ENCODE data around the gene CHST3.
A peak's percentile ranks its signal among the peaks of the same experiment; 100 is the strongest.

Gene CHST3

DNA sequence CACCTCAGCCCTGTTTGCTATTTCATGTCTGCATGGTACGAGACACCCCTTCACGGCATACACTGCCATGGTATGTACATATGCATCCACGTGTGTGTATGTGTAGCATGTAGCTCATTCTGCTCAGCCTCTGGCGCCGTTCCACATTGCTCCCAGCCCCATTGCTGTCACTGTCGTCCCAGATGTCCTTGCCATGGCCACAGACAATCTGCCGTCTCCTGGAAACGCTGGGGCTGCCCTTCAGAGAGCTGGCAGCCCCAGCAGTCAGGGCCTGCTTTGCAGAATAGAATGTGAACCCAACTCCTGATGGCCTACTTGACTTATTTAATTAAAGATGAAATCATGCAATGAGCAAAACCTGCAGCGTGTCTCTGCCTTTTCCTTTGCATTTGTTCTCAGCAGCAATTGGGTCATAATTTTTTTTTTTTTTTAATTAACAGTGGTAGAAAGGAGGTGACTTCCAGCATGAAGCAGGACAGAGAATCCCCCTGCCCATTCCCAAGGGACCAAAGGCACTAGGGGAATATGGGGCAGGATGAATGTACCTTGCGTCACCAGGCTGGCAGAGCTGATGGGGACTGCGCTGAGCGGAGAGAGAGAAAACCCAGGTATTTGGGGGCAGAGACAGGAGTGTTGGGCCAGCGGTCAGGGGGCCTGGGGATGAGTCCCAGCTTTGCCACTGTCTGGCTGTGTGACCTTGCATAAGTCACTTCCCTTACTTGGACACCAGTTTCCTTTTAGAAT, 49.2 kb downstream of the CHST3 start:
- H3K4me3 ChIP-seq (ENCODE audit: low read depth, low read length) = no peak overlapping the region
- TF ChIP-seq, protein P1, sequence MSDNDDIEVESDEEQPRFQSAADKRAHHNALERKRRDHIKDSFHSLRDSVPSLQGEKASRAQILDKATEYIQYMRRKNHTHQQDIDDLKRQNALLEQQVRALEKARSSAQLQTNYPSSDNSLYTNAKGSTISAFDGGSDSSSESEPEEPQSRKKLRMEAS (IDR thresholded peaks at IDR 0.05; ENCODE audit: low read depth, low read length) = no peak
- TF ChIP-seq, protein P2, sequence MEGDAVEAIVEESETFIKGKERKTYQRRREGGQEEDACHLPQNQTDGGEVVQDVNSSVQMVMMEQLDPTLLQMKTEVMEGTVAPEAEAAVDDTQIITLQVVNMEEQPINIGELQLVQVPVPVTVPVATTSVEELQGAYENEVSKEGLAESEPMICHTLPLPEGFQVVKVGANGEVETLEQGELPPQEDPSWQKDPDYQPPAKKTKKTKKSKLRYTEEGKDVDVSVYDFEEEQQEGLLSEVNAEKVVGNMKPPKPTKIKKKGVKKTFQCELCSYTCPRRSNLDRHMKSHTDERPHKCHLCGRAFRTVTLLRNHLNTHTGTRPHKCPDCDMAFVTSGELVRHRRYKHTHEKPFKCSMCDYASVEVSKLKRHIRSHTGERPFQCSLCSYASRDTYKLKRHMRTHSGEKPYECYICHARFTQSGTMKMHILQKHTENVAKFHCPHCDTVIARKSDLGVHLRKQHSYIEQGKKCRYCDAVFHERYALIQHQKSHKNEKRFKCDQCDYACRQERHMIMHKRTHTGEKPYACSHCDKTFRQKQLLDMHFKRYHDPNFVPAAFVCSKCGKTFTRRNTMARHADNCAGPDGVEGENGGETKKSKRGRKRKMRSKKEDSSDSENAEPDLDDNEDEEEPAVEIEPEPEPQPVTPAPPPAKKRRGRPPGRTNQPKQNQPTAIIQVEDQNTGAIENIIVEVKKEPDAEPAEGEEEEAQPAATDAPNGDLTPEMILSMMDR (IDR thresholded peaks at IDR 0.05; ENCODE audit: low read depth, low read length) = no peak
- TF ChIP-seq POLR2A (IDR thresholded peaks at IDR 0.05; ENCODE audit: extremely low read depth, insufficient read length) (no peak), MYC (IDR thresholded peaks at IDR 0.05; ENCODE audit: low read depth, low read length) (no peak)
- no peak for DNase-seq (ENCODE audit: low read depth)

DNA sequence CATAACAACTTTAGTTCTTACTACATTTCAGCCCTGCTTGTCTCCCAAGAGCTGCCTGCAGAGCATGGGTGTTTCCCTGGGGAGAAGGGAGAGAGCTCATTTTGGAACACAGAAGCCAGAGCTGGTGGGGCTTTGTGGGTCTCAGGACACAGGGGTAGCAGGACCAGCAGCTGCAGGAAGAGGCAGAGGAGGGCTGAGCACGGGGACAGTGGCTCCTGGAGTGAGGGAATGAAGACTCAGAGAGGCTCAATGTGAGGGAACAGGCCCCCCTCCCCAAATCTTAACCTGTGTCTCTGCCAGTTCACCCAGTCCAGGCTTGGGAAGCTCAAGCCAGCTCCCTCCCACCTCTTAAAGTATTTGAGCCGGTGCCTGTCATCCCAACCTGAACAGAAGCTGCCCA, 50.0 kb downstream of the CHST3 start:
- DNase-seq (ENCODE audit: low read depth) = peak; percentile 36
- no peak for TF ChIP-seq POLR2A (IDR thresholded peaks at IDR 0.05; ENCODE audit: extremely low read depth, insufficient read length)
- no peak for TF ChIP-seq MYC (IDR thresholded peaks at IDR 0.05; ENCODE audit: low read depth, low read length)
- TF ChIP-seq, protein P1 (IDR thresholded peaks at IDR 0.05; ENCODE audit: low read depth, low read length) = no peak
- TF ChIP-seq, protein P2 (IDR thresholded peaks at IDR 0.05; ENCODE audit: low read depth, low read length) = no peak
- H3K4me3 ChIP-seq (ENCODE audit: low read depth, low read length) = no peak overlapping the region

DNA sequence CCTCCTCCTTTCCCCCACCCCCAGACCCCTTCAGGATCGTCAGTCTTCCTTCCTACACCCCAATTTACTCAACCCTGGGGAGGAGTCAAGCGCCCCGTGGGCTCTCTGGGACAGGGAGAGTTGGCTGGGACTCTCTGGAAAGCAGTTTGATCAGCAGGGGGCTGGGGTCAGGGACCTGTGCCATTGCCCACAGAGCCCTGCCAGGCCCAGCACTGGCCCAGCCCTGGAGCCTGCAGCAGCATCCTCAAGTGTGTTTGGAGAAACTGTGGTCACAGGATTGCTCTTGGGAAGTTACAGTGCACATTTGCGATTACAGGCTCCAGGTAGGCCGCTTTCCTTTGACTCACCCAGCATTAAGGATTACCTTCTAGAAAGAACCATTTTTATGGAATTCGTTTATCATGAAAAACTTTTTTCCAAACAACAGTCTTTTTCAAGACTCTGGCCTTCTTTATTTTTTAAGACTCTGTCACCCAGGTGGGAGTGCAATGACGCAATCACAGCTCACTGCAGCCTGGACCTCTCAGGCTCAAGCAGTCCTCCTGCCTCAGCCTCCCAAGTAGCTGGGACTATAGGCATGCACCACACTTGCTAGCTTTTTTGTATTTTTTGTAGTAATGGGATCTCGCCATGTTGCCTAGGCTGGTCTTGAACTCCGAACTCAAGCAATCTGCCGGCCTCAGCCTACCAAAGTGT, 50.7 kb downstream of the CHST3 start:
- no peak for DNase-seq (ENCODE audit: low read depth)
- TF ChIP-seq MYC (IDR thresholded peaks at IDR 0.05; ENCODE audit: low read depth, low read length) = no peak
- TF ChIP-seq, protein P1 (IDR thresholded peaks at IDR 0.05; ENCODE audit: low read depth, low read length) = no peak
- TF ChIP-seq, protein P2 (IDR thresholded peaks at IDR 0.05; ENCODE audit: low read depth, low read length) = no peak
- no peak for TF ChIP-seq POLR2A (IDR thresholded peaks at IDR 0.05; ENCODE audit: extremely low read depth, insufficient read length)
- no peak overlapping the region for H3K4me3 ChIP-seq (ENCODE audit: low read depth, low read length)

DNA sequence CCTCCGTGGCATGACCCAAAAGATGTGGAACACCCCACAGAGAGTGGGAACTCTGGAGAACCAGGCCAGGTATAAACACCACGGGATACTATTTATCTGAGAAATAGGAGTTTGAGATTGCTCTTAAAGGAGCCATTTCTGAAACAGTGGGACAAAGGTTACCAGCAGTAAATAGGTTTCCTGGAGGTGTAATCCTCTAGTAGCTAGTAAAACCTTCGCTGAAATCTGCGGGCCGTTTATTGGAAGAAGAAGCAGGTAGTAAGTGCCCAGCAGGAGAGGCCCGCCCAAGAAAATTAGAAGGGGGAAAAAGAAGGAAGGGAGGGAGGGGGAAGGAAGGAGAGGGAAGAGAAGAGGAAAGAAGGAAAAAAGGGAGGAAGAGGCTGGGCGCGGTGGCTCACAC, 51.6 kb downstream of the CHST3 start:
- no peak overlapping the region for H3K4me3 ChIP-seq (ENCODE audit: low read depth, low read length)
- TF ChIP-seq, protein P2 (IDR thresholded peaks at IDR 0.05; ENCODE audit: low read depth, low read length) = no peak
- TF ChIP-seq MYC (IDR thresholded peaks at IDR 0.05; ENCODE audit: low read depth, low read length) = no peak
- no peak for TF ChIP-seq POLR2A (IDR thresholded peaks at IDR 0.05; ENCODE audit: extremely low read depth, insufficient read length)
- TF ChIP-seq, protein P1 (IDR thresholded peaks at IDR 0.05; ENCODE audit: low read depth, low read length) = no peak
- no peak for DNase-seq (ENCODE audit: low read depth)

DNA sequence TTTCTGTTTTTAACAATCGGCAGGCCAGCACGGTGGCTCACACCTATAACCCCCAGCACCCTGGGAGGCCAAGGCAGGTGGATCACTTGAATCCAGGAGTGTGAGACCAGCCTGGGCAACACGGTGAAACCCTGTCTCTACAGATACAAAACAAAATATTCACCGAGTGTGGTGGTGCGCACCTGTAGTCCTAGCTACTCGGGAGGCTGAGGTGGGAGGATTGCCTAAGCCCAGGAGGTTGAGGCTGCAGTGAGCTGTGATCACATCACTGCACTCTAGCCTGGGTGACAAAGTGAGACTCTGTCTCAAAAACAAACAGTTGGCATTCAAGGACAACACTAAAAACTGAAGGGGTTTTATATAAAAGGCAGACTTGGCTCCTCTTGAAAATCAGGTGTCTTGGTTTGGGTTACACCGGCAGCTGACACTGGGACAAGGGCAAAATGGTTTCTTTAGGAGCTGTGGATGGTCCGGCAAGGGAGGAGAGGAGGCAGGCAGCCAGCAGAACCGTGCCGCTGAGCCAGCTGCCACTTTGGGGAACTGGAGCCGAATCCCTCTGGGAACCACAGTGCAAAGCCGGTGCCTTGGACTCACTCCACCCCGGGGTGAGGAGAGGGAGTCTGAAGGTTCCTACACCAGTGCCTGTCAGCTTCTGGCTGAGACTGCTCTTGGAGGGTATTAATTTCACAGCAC, 52.6 kb downstream of the CHST3 start:
- TF ChIP-seq, protein P2 (IDR thresholded peaks at IDR 0.05; ENCODE audit: low read depth, low read length) = no peak
- TF ChIP-seq, protein P1 (IDR thresholded peaks at IDR 0.05; ENCODE audit: low read depth, low read length) = no peak
- TF ChIP-seq POLR2A (IDR thresholded peaks at IDR 0.05; ENCODE audit: extremely low read depth, insufficient read length) (no peak), MYC (IDR thresholded peaks at IDR 0.05; ENCODE audit: low read depth, low read length) (no peak)
- no peak for DNase-seq (ENCODE audit: low read depth)
- H3K4me3 ChIP-seq (ENCODE audit: low read depth, low read length) = no peak overlapping the region

Measured in NB4 (cell line).